RWPE1 (cell line): ENCODE results near the gene IL1R2.

Experiments
- CTCF ChIA-PET: fragments of 350-600 bp; sonication (Branson Sonifier 250); formaldehyde crosslinking; extraction: SDS; loops from one replicate; lab custom pipeline; 2021; lab: Yijun Ruan, JAX
- POLR2A ChIA-PET: fragments of 400-600 bp; formaldehyde crosslinking; extraction: SDS; loops from one replicate; lab custom pipeline; 2020; ENCODE audit warnings: antibody characterized with exemption; ENCODE audit not compliant: low non-redundant PET; lab: Yijun Ruan, JAX
- DNase-seq: peaks from one replicate; pipeline ENCODE4 v3.0.0; 2012; ENCODE audit warnings: low spot score
- H3K27ac ChIP-seq: fragments of 450-650 bp; 2 replicates; pipeline ENCODE4 v1.5.1; 2017
- CTCF ChIP-seq: fragments of 450-650 bp; conservative IDR thresholded peaks from 2 replicates; pipeline ENCODE4 v1.5.1; 2017; ENCODE audit warnings: low read depth, mild to moderate bottlenecking

IL1R2 gene

GRCh38 chr2:102059151-102059550, 67.4 kb downstream of the IL1R2 start:
- no peak overlapping the region for H3K27ac ChIP-seq
- DNase-seq: no peak
- ChIA-PET POLR2A (no interaction called here), CTCF (no interaction called here)
- TF ChIP-seq CTCF: no peak

GRCh38 chr2:102060047-102060446, 68.3 kb downstream of the IL1R2 start:
- no peak for TF ChIP-seq CTCF
- no peak overlapping the region for H3K27ac ChIP-seq
- POLR2A ChIA-PET: no interaction called here
- no peak for DNase-seq
- CTCF ChIA-PET: interaction anchor here (0.6 to 0.7 kb wide), 2 partner anchors 22 to 296 kb away, joined by 3 read pairs; no protein-coding TSS in a partner anchor

DNA sequence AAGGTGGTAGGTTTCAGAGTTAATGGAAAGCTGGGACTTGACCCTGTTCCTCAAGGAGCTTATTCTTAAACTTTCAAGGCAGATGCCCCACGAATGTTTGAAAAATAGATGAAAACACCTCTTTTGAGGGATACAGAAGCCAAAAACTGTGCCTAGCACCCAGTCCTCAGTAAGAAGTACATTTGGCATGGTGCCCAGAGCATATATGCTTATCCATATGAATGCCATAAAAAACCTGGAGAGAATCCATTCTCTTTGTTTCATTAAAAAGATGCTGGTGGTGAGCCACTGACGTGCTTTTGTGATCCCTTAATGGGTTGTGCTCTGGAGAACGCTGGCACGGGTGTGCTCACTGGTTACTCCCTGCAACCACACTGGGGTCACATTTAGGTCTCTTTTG, 69.0 kb downstream of the IL1R2 start:
- no peak for TF ChIP-seq CTCF
- DNase-seq: no peak
- CTCF ChIA-PET: interaction anchor here (0.7 to 1.2 kb wide), 2 partner anchors 10 to 23 kb away, joined by 3 read pairs; no protein-coding TSS in a partner anchor
- POLR2A ChIA-PET: no interaction called here
- H3K27ac ChIP-seq: no peak overlapping the region

GRCh38 chr2:102061286-102061699, 69.5 kb downstream of the IL1R2 start:
- no peak for DNase-seq
- no peak for TF ChIP-seq CTCF
- ChIA-PET CTCF (interaction anchor here (1.2 kb wide), 1 partner anchor 11 kb away, joined by 3 read pairs; no protein-coding TSS in a partner anchor), POLR2A (no interaction called here)
- H3K27ac ChIP-seq: no peak overlapping the region

DNA sequence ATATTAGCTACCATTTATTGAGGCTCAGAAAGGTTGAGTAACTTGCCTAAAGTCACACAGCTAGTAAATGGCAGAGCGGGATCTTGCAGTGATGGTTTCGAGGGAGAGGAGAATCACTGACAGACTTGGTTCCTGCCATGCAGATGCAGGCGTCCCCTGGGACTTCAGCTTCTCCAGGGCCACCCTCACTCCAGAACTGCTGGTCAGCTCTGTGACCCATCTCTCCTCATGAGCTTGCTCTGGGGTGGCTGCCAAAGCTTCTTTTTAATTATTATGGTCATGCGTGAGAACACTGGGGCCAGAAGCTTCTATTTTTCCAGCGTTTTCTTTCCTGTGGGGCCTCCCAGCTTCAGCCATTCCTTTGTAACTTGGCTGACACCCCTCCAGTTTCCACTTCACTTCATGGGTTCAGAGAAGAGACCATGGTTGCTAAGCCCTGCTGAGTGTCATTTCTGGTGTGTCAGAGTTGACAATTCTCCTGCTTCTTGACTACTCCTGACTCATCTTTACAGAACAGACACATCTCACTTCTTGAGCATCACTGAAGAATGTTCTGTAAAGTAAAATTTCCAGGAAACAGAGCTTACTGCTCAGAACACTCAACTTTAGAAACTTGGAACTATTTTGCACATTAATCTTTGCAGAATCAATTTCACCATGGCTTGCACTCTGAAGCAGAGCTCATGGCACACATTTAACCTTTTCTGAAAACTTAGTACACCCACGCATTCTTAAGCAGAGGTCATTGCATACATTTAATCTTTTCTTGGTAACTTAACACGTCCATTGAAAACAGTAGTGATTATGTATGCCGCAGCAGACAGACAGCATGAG, 70.4 kb downstream of the IL1R2 start:
- DNase-seq: no peak
- H3K27ac ChIP-seq: no peak overlapping the region
- POLR2A ChIA-PET: no interaction called here
- CTCF ChIA-PET: interaction anchor here (1.2 kb wide), 1 partner anchor 11 kb away, joined by 3 read pairs; no protein-coding TSS in a partner anchor
- TF ChIP-seq CTCF: no peak

DNA sequence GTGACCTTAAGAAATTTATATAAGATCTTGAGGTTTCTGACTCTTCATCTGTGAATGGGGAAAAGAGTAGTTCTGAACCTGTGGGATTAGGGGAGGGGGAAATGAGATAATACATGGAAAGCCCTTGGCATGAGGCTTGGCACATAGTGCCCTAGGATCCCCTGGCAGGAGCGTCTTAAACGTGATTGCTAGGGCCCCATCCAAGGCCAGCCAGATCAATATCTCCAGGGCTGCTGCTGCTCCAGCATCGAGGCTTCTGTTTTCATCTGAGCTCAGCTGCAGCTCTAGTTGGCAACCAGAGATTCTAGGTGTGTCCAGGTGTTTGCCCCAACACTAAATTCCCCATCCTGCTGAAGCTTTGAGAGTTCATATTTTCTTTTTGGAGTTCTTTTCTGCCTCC, 71.0 kb downstream of the IL1R2 start:
- no peak overlapping the region for H3K27ac ChIP-seq
- no peak for DNase-seq
- no peak for TF ChIP-seq CTCF
- POLR2A ChIA-PET: no interaction called here
- CTCF ChIA-PET: no interaction called here
